CD8-positive, alpha-beta memory T cell (primary cell): Measurements from ENCODE around the gene FARS2. TPM values are rescaled to one million over a fixed set of nuclear protein-coding genes. Genes with fewer than 3 reads are reported as not detected.
"Not testable (repeated sequence)": the region's sequence is repeated elsewhere in the genome, so short reads cannot be mapped to it uniquely, and the experiment has no call there.

ENCODE experiments used
- CTCF ChIA-PET: fragments of 350-600 bp; sonication (Branson Sonifier 250); formaldehyde crosslinking; loops from one replicate; lab custom pipeline; 2021; ENCODE audit warnings: antibody characterized with exemption; lab: Charles Lee
- POLR2A ChIA-PET: fragments of 350-600 bp; sonication (Branson Sonifier 250); formaldehyde crosslinking; loops from one replicate; lab custom pipeline; 2021; ENCODE audit warnings: antibody characterized with exemption; lab: Charles Lee
- DNase-seq, 5 donors: peaks; one replicate each; pipeline versions ENCODE4 v3.0.0 to v3.0.0-alpha.2; 2020 to 2022; ENCODE audit warnings: mixed read lengths in 1 of 5
- H3K27ac ChIP-seq: one replicate; pipeline ENCODE4 v1.7.0; 2013; ENCODE audit warnings: low read depth, mild to moderate bottlenecking, low read length, moderate library complexity
- H3K27me3 ChIP-seq: 2 replicates; pipeline ENCODE4 v1.7.0; 2013; ENCODE audit warnings: low read length, mild to moderate bottlenecking; ENCODE audit not compliant: insufficient read depth, poor library complexity, severe bottlenecking
- H3K36me3 ChIP-seq: 2 replicates; pipeline ENCODE4 v1.7.0; 2013; ENCODE audit warnings: mild to moderate bottlenecking, low read length, moderate library complexity; ENCODE audit not compliant: insufficient read depth
- H3K4me1 ChIP-seq: 2 replicates; pipeline ENCODE4 v1.7.0; 2013; ENCODE audit warnings: mild to moderate bottlenecking, low read length, moderate library complexity; ENCODE audit not compliant: insufficient read depth
- H3K4me3 ChIP-seq: 2 replicates; pipeline ENCODE4 v1.7.0; 2013; ENCODE audit warnings: mild to moderate bottlenecking, low read length
- H3K9me3 ChIP-seq: 2 replicates; pipeline ENCODE4 v1.7.0; 2013; ENCODE audit warnings: mild to moderate bottlenecking, low read length
- H3K27ac Mint-ChIP-seq, 8 donors: one replicate each; pipeline ENCODE4 v1.8.0; 2020 to 2021; ENCODE audit warnings: mixed read lengths in 8 of 8, mild to moderate bottlenecking in 6 of 8, inconsistent platforms in 3 of 8, moderate library complexity in 3 of 8
- H3K27me3 Mint-ChIP-seq, 2 donors: one replicate each; pipeline ENCODE4 v1.8.0; 2020 to 2021; ENCODE audit warnings: mixed read lengths in 2 of 2, mild to moderate bottlenecking in 1 of 2, moderate library complexity in 1 of 2
- H3K36me3 Mint-ChIP-seq, 3 donors: one replicate each; pipeline ENCODE4 v1.8.0; 2020 to 2021; ENCODE audit warnings: mixed read lengths in 3 of 3, inconsistent platforms in 1 of 3, mild to moderate bottlenecking in 1 of 3
- H3K4me1 Mint-ChIP-seq, 3 donors: one replicate each; pipeline ENCODE4 v1.8.0; 2020 to 2021; ENCODE audit warnings: mixed read lengths in 3 of 3, inconsistent platforms in 1 of 3, mild to moderate bottlenecking in 1 of 3
- H3K4me3 Mint-ChIP-seq, 7 donors: one replicate each; pipeline ENCODE4 v1.8.0; 2020 to 2021; ENCODE audit warnings: mixed read lengths in 7 of 7, mild to moderate bottlenecking in 6 of 7, moderate library complexity in 4 of 7, inconsistent platforms in 2 of 7
- H3K9me3 Mint-ChIP-seq, 5 donors: one replicate each; pipeline ENCODE4 v1.8.0; 2020 to 2022; ENCODE audit warnings: mixed read lengths in 5 of 5, mild to moderate bottlenecking in 3 of 5, moderate library complexity in 2 of 5, inconsistent platforms in 1 of 5
- polyA plus RNA-seq: library from polyadenylated mRNA; unstranded; fragments of 300-500 nt; fragmentation: Illumina TruSeq; gene quantifications from one replicate; pipeline ENCODE4 v1.2.3, GENCODE V29; 2021
- total RNA-seq, 2 experiments: library from RNA; stranded (reverse); gene quantifications; one replicate each; pipeline ENCODE4 v1.2.3, GENCODE V29; 2021

The FARS2 gene
- total and polyA plus RNA-seq, 3 experiments from 2014 or later, result 24.5 to 26.0 (median 24.9) TPM

DNA sequence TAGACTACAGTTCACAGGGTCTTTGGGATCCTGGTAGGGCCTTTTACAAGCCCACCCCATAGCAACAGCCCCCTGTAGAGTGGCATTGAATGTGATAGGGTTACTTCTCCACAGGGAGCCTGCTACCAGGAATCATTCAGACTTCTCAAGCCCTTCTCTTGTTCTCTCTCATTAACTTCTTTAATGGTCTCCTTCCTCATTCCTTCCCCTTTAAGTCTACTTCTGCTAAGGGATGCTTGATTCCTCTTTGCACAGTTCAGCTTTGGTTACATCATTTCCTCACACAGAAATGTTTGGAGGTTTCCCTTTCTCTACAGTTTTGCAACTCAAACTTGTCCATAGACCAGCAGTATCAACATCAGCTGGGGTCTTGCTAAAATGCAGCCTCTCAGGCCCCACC lies 437.8 kb downstream of the FARS2 start:
- CTCF ChIA-PET, H3K4me3 Mint-ChIP-seq, H3K36me3 ChIP-seq, H3K4me3 ChIP-seq, H3K27ac ChIP-seq, H3K27ac Mint-ChIP-seq, DNase-seq, H3K27me3 ChIP-seq, H3K4me1 ChIP-seq, H3K9me3 ChIP-seq, H3K27me3 Mint-ChIP-seq, POLR2A ChIA-PET, H3K9me3 Mint-ChIP-seq: not testable (repeated sequence)
- Mint-ChIP-seq H3K36me3 (peaks cover 0 to 12% (median 4%) of the 10 kb centered on the region in 3 donors), H3K4me1 (peaks cover 4 to 15% (median 8%) of the 10 kb centered on the region in 3 donors)

DNA sequence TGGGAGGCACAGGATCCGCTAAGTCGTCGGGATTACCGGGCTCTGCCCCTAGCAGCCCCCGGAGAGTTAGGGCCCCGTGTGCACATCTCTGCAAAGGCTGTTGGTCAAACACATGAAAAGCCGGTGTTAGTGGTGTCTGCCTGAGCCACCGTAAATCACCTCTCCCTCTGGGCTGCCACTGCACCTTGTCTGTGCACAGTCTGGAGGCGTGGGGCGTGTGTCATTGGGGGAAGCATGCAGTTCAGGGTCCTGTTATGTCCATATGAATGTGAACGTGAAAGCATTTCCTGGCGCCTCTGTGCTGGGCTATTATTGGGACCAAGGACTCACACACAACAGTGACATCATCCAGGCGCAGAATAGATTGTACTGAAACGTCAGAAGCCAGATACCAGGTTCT lies 439.9 kb downstream of the FARS2 start:
- Histone ChIP-seq H3K27ac (no peak overlapping the region), H3K4me3 (no peak overlapping the region), H3K9me3 (no peaks in the 10 kb centered on the region), H3K27me3 (no peaks in the 10 kb centered on the region), H3K4me1 (peaks cover 9% of the 10 kb centered on the region), H3K36me3 (no peaks in the 10 kb centered on the region)
- CTCF ChIA-PET, result no interaction called here
- peaks cover 0 to 2% (median 0%) of the 10 kb centered on the region in 5 donors for H3K9me3 Mint-ChIP-seq
- peaks cover 6 to 13% (median 10%) of the 10 kb centered on the region in 3 donors for H3K4me1 Mint-ChIP-seq
- POLR2A ChIA-PET, result no interaction called here
- H3K27ac Mint-ChIP-seq, result no peak overlapping the region
- H3K4me3 Mint-ChIP-seq, result peak overlapping the region in 1 of 7 donors; percentile 23
- peaks cover 7 to 15% (median 8%) of the 10 kb centered on the region in 3 donors for H3K36me3 Mint-ChIP-seq
- DNase-seq, result no peak
- no peaks in the 10 kb centered on the region for H3K27me3 Mint-ChIP-seq

DNA sequence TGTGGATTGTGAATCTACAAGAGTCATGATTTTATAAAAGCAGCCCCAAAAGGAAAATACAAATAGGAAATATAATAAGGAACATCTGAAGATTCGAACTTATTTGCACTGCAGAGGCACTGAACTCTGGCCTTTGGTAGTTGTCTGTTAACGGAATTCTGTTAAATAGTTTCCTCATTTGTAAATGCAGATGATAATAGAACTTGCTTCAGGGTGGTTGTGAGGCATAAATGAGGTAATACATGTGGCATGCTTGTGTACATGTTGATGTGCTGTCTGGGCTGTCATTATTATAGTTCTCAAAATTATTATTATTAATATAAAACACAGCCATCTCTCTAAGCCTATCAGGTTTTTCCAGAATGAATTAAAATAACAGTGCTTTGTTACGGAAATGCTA lies 443.4 kb downstream of the FARS2 start:
- Histone ChIP-seq H3K27ac (no peak overlapping the region), H3K9me3 (no peaks in the 10 kb centered on the region), H3K27me3 (no peaks in the 10 kb centered on the region), H3K4me3 (no peak overlapping the region), H3K36me3 (no peaks in the 10 kb centered on the region), H3K4me1 (peaks cover 20% of the 10 kb centered on the region)
- Mint-ChIP-seq H3K4me1 (peaks cover 11 to 13% (median 12%) of the 10 kb centered on the region in 3 donors), H3K27me3 (no peaks in the 10 kb centered on the region), H3K27ac (no peak overlapping the region), H3K4me3 (no peak overlapping the region), H3K9me3 (peaks cover 0 to 2% (median 0%) of the 10 kb centered on the region in 5 donors), H3K36me3 (peaks cover 6 to 17% (median 9%) of the 10 kb centered on the region in 3 donors)
- DNase-seq, result no peak
- ChIA-PET CTCF (no interaction called here), POLR2A (no interaction called here)

DNA sequence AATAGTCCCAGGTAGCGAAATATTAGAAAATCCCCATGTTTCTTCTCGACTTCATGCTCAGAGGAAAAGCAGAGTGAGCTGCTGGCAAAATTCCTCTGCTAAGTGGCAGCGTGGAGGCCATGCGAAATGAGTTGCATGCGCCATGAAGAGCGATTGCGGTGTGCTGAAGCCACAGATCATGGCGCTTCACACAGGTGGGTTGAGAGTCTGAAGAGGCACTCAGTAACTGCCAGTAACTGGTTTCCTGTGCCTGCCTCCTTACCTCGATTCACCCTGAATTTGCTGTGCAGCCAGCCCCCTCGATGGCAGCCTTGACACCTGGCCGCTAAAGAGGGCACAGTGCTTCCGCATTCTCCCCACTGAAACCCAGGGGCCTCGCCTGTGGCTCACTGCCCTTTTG lies 443.9 kb downstream of the FARS2 start:
- Mint-ChIP-seq H3K4me3 (no peak overlapping the region), H3K36me3 (peaks cover 6 to 17% (median 9%) of the 10 kb centered on the region in 3 donors), H3K4me1 (peaks cover 11 to 13% (median 12%) of the 10 kb centered on the region in 3 donors), H3K27me3 (no peaks in the 10 kb centered on the region), H3K27ac (peak overlapping the region in 2 of 8 donors; percentile 34), H3K9me3 (peaks cover 0 to 2% (median 0%) of the 10 kb centered on the region in 5 donors)
- CTCF ChIA-PET, result no interaction called here
- no peaks in the 10 kb centered on the region for H3K27me3 ChIP-seq
- H3K36me3 ChIP-seq, result no peaks in the 10 kb centered on the region
- peaks cover 20% of the 10 kb centered on the region for H3K4me1 ChIP-seq
- DNase-seq, result no peak
- no peak overlapping the region for H3K4me3 ChIP-seq
- no peaks in the 10 kb centered on the region for H3K9me3 ChIP-seq
- POLR2A ChIA-PET, result no interaction called here
- no peak overlapping the region for H3K27ac ChIP-seq

DNA sequence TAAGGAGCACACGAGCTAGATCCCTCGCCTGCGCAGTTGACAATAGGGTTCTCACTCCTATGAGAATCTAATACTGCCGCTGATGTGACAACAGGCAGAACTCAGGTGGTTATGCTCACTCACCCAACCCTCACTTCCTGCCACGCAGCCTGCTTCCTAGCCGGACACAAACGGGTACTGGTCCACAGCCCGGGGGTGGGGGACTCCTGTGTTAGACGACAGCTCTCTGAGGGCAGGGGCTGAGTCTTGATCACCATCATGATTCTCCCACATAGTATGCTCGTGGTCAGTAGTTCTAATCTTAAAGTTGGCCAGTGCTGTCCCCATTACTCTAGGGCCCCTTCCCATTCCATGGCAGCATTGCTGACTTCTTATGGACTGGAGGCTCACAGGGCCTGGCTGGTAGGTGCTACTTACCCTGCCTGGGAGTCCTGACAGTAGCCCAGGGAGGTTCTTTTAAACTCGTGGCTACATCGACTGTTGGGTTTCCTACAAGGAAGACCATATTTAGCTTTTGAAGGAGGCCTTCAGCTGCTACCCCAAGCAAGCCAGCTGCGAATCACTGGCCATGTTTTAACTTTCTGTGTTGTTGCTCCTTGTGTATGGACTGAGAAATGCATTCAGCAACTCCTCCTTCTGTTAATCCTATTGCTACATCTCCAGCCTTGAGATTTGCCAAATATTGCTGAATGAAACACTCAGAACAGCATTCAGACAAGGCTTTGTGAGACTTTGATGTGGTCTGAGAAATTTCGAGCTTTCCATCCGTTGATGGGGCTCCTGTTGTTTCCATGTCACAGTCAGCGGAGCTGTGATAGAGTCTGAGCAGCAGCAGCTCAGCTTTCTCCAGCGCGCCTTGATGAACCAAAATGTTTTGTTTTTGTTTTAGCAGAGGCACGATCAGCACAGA lies 445.1 kb downstream of the FARS2 start:
- peaks cover 20% of the 10 kb centered on the region for H3K4me1 ChIP-seq
- Mint-ChIP-seq H3K4me1 (peaks cover 11 to 13% (median 12%) of the 10 kb centered on the region in 3 donors), H3K4me3 (no peak overlapping the region), H3K36me3 (peaks cover 6 to 17% (median 9%) of the 10 kb centered on the region in 3 donors), H3K27me3 (peaks cover 0 to 1% of the 10 kb centered on the region in 2 donors), H3K9me3 (peaks cover 0 to 2% (median 0%) of the 10 kb centered on the region in 5 donors), H3K27ac (peak overlapping the region in 2 of 8 donors; percentile 47 to 50)
- no peaks in the 10 kb centered on the region for H3K9me3 ChIP-seq
- H3K4me3 ChIP-seq, result no peak overlapping the region
- no peak overlapping the region for H3K27ac ChIP-seq
- H3K27me3 ChIP-seq, result no peaks in the 10 kb centered on the region
- peak in 1 of 5 donors; percentile 30 for DNase-seq
- H3K36me3 ChIP-seq, result no peaks in the 10 kb centered on the region
- ChIA-PET POLR2A (no interaction called here), CTCF (no interaction called here)

DNA sequence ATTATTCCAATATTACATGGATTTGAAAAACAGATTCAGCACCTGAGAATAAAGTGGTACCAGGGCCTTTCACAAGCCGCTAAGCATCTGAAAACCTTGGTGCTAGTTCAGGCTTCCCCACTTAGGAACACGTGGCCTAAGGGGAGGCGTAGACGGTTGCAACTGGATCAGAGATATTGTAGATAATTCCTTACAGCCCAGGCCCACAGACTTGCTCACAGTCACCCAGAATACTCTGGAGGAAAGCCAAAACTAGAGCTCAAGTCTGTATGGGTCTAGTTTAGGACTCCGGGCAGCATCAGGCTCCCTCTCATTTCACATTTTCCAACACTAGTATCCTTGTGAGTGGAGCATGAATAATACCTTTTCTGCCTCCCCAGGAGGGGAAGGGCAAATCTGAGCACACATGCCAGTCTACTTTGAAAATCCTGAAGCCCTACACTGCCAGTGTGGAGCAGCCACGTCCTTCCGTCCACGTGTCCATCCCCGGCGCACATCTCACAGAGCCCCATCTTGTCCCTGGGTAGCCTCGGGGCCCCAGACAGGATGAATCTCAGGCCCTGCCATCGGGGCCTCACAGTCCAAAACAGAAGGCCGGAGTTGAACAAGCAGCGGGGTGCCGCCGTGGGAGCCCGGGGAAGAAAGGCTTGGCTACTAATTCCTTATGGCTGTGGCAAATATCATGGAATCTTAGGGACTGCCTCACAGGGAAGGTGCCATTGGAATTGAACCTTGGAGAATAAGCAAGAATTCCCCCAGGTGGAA lies 446.1 kb downstream of the FARS2 start:
- peaks cover 0 to 1% of the 10 kb centered on the region in 2 donors for H3K27me3 Mint-ChIP-seq
- ChIA-PET CTCF (no interaction called here), POLR2A (no interaction called here)
- H3K4me1 ChIP-seq, result peaks cover 20% of the 10 kb centered on the region
- H3K9me3 ChIP-seq, result no peaks in the 10 kb centered on the region
- no peak overlapping the region for H3K4me3 ChIP-seq
- no peak overlapping the region for H3K4me3 Mint-ChIP-seq
- H3K27ac Mint-ChIP-seq, result no peak overlapping the region
- DNase-seq, result no peak
- H3K36me3 ChIP-seq, result no peaks in the 10 kb centered on the region
- peaks cover 8 to 17% (median 9%) of the 10 kb centered on the region in 3 donors for H3K36me3 Mint-ChIP-seq
- no peak overlapping the region for H3K27ac ChIP-seq
- H3K4me1 Mint-ChIP-seq, result peaks cover 11 to 13% (median 12%) of the 10 kb centered on the region in 3 donors
- H3K9me3 Mint-ChIP-seq, result peaks cover 0 to 2% (median 0%) of the 10 kb centered on the region in 5 donors
- no peaks in the 10 kb centered on the region for H3K27me3 ChIP-seq

DNA sequence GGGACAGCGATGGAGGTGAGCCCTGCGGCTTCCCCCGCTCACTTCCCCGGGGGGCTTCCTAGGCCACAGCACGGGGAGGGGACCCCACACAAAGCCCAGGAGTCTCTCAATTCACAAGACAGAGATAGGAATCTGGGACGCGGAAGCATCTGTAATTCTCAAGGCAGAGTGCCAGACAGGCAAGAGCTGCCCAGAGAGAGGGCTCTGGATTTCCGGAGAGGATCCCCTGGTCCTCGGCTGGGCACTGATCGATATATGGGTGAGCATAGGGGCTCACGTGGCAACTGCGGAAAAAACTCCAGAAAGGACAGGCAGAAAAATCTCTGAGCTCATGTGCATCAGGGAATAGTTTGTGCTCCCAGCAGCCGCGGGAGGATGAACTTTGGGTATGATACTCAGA lies 449.2 kb downstream of the FARS2 start:
- ChIA-PET POLR2A (no interaction called here), CTCF (interaction anchor here (0.9 kb wide), 1 partner anchor 809 kb away, joined by 3 read pairs; no protein-coding TSS in a partner anchor)
- H3K36me3 ChIP-seq, result no peaks in the 10 kb centered on the region
- Mint-ChIP-seq H3K27ac (no peak overlapping the region), H3K4me3 (no peak overlapping the region), H3K27me3 (peaks cover 0 to 1% of the 10 kb centered on the region in 2 donors), H3K4me1 (peaks cover 6 to 12% (median 10%) of the 10 kb centered on the region in 3 donors), H3K36me3 (peaks cover 7 to 19% (median 9%) of the 10 kb centered on the region in 3 donors), H3K9me3 (peaks cover 0 to 5% (median 2%) of the 10 kb centered on the region in 5 donors)
- no peak for DNase-seq
- no peak overlapping the region for H3K4me3 ChIP-seq
- H3K27me3 ChIP-seq, result no peaks in the 10 kb centered on the region
- H3K9me3 ChIP-seq, result no peaks in the 10 kb centered on the region
- no peak overlapping the region for H3K27ac ChIP-seq
- peaks cover 17% of the 10 kb centered on the region for H3K4me1 ChIP-seq
